A673 (cell line): Measurements from ENCODE around the gene HPN. TPM values are rescaled to one million over a fixed set of nuclear protein-coding genes. Genes with fewer than 3 reads are reported as not detected.

Source experiments
- BruUV-seq: library from RNA; stranded (reverse); fragments of 400-500 nt; replicated peaks from 2 replicates; lab custom pipeline; 2021; lab: Mats Ljungman, UMichigan
- CTCF ChIA-PET: fragments of 300-600 bp; sonication (Branson Sonifier 250); formaldehyde crosslinking; loops from one replicate; lab custom pipeline; 2022; ENCODE audit warnings: antibody characterized with exemption; lab: Charles Lee
- POLR2A ChIA-PET: fragments of 300-600 bp; sonication (Branson Sonifier 250); formaldehyde crosslinking; loops from one replicate; lab custom pipeline; 2022; ENCODE audit warnings: antibody characterized with exemption; ENCODE audit not compliant: low non-redundant PET; lab: Charles Lee
- DNase-seq: peaks from one replicate; pipeline ENCODE4 v3.0.0-alpha.2; 2015; ENCODE audit warnings: low spot score
- H3K27ac ChIP-seq: fragments of 200-600 bp; sonication (generic); 2 replicates; pipeline ENCODE4 v1.5.1; 2016; ENCODE audit warnings: mixed run types, low read depth, mild to moderate bottlenecking, mixed read lengths, antibody characterized with exemption, low read length; ENCODE audit not compliant: poor library complexity, severe bottlenecking
- H3K27me3 ChIP-seq: fragments of 200-600 bp; sonication (generic); replicated peaks from 2 replicates; pipeline ENCODE4 v1.6.1; 2017; ENCODE audit warnings: mixed run types, low read depth, mild to moderate bottlenecking, mixed read lengths, antibody characterized with exemption, low read length; ENCODE audit not compliant: insufficient read depth, poor library complexity
- H3K36me3 ChIP-seq: fragments of 200-600 bp; sonication (generic); 2 replicates; pipeline ENCODE4 v1.6.1; 2016; ENCODE audit warnings: mixed run types, mild to moderate bottlenecking, mixed read lengths, antibody characterized with exemption, low read length; ENCODE audit not compliant: insufficient read depth, poor library complexity, severe bottlenecking
- H3K4me1 ChIP-seq: fragments of 200-600 bp; sonication (generic); 2 replicates; pipeline ENCODE4 v1.6.1; 2017; ENCODE audit warnings: mixed run types, mild to moderate bottlenecking, mixed read lengths, antibody characterized with exemption, low read length; ENCODE audit not compliant: insufficient read depth, poor library complexity, severe bottlenecking
- H3K4me3 ChIP-seq: fragments of 200-600 bp; sonication (generic); 2 replicates; pipeline ENCODE4 v1.5.1; 2016; ENCODE audit warnings: low read depth, mixed run types, mild to moderate bottlenecking, mixed read lengths, low read length; ENCODE audit not compliant: poor library complexity, severe bottlenecking
- H3K9me3 ChIP-seq: fragments of 200-600 bp; sonication (generic); 2 replicates; pipeline ENCODE4 v1.6.1; 2016; ENCODE audit warnings: mixed run types, low read depth, mild to moderate bottlenecking, mixed read lengths, antibody characterized with exemption, low read length; ENCODE audit not compliant: poor library complexity, severe bottlenecking
- CTCF ChIP-seq: fragments of 300-800, 200-600 bp; sonication (generic); conservative IDR thresholded peaks from 2 replicates; pipeline ENCODE4 v1.5.1; 2017; ENCODE audit warnings: low read depth, mild to moderate bottlenecking, antibody characterized with exemption, low read length, moderate library complexity, mixed read lengths
- EZH2 ChIP-seq: fragments of 200-600 bp; sonication (generic); IDR thresholded peaks from 2 replicates; pipeline ENCODE4 v1.6.1; 2017; ENCODE audit warnings: borderline replicate concordance, low read depth, mild to moderate bottlenecking, mixed read lengths, antibody characterized with exemption, low read length; ENCODE audit not compliant: poor library complexity, severe bottlenecking
- intact Hi-C: fragments of 100-400 bp; cut with micrococcal nuclease; formaldehyde crosslinking; loops from one replicate; pipeline ENCODE4 v1.10.0; 2022; ENCODE audit not compliant: unreplicated experiment
- total RNA-seq: library from RNA; stranded (reverse); gene quantifications from 2 replicates; pipeline ENCODE4 v1.2.3, GENCODE V29; 2021

The HPN gene
- total RNA-seq, 1 experiment from 2014 or later = not detected

- H3K27ac ChIP-seq = no peak overlapping the region
- H3K9me3 ChIP-seq = no peaks in the 10 kb centered on the region
- H3K27me3 ChIP-seq = peaks cover 16% of the 10 kb centered on the region
- no peaks in the 10 kb centered on the region for H3K4me1 ChIP-seq
- DNase-seq = no peak
- intact Hi-C loops = no loop called here
- no TSS peak for BruUV-seq
- POLR2A ChIA-PET = no interaction called here
- H3K4me3 ChIP-seq = no peak overlapping the region
- no peak for TF ChIP-seq EZH2
- no peak for TF ChIP-seq CTCF
- CTCF ChIA-PET = no interaction called here
- H3K36me3 ChIP-seq = no peaks in the 10 kb centered on the region
Observed at GRCh38 chr19:35052599-35053190, 11.2 kb downstream of the HPN start.

GRCh38 chr19:35053667-35054293 lies 12.3 kb downstream of the HPN start:
- Histone ChIP-seq H3K27ac (no peak overlapping the region), H3K9me3 (no peaks in the 10 kb centered on the region), H3K36me3 (no peaks in the 10 kb centered on the region), H3K27me3 (peaks cover 16% of the 10 kb centered on the region), H3K4me3 (no peak overlapping the region), H3K4me1 (no peaks in the 10 kb centered on the region)
- no TSS peak for BruUV-seq
- intact Hi-C loops = no loop called here
- ChIA-PET CTCF (no interaction called here), POLR2A (no interaction called here)
- DNase-seq = no peak
- TF ChIP-seq CTCF (no peak), EZH2 (no peak)

- H3K9me3 ChIP-seq = no peaks in the 10 kb centered on the region
- ChIA-PET POLR2A (no interaction called here), CTCF (no interaction called here)
- no peaks in the 10 kb centered on the region for H3K36me3 ChIP-seq
- intact Hi-C loops = no loop called here
- DNase-seq = no peak
- TF ChIP-seq CTCF (no peak), EZH2 (no peak)
- H3K4me1 ChIP-seq = no peaks in the 10 kb centered on the region
- no peak overlapping the region for H3K4me3 ChIP-seq
- BruUV-seq = no TSS peak
- H3K27ac ChIP-seq = no peak overlapping the region
- H3K27me3 ChIP-seq = peaks cover 16% of the 10 kb centered on the region
Observed at GRCh38 chr19:35054626-35055025, 13.1 kb downstream of the HPN start.
